Colonic mucosa (tissue), 4 donors: Measurements from ENCODE around the gene OR51F2. TPM values are rescaled to one million over a fixed set of nuclear protein-coding genes. Genes with fewer than 3 reads are reported as not detected.
"Not testable (repeated sequence)": the region's sequence is repeated elsewhere in the genome, so short reads cannot be mapped to it uniquely, and the experiment has no call there.

Experiments
- DNase-seq: peaks from one replicate; pipeline ENCODE4 v3.0.0-alpha.2; 2020
- H3K27ac ChIP-seq: fragments of 200-600 bp; one replicate; pipeline ENCODE4 v1.8.0; 2021
- H3K27me3 ChIP-seq: fragments of 200-600 bp; one replicate; pipeline ENCODE4 v1.8.0; 2021
- H3K36me3 ChIP-seq: fragments of 200-600 bp; one replicate; pipeline ENCODE4 v1.8.0; 2021
- H3K4me1 ChIP-seq: fragments of 200-600 bp; one replicate; pipeline ENCODE4 v1.8.0; 2021; ENCODE audit warnings: mild to moderate bottlenecking
- H3K4me3 ChIP-seq: fragments of 200-600 bp; one replicate; pipeline ENCODE4 v1.8.0; 2021
- H3K9ac ChIP-seq, 2 donors: one replicate each; pipeline ENCODE4 v1.7.0; 2013; ENCODE audit warnings: control low read depth in 2 of 2, low read depth in 2 of 2, low read length in 2 of 2
- H3K9me3 ChIP-seq: fragments of 200-600 bp; one replicate; pipeline ENCODE4 v1.8.0; 2021
- intact Hi-C: fragments of 100-400 bp; cut with DNase I; formaldehyde crosslinking; loops from one replicate; pipeline ENCODE4 v1.14.1; 2022
- total RNA-seq, 2 donors: library from RNA; stranded (reverse); fragmentation: NEBNext Ultra II Directional in 1 of 2; extraction: Animal tissue kit (Norgen Biotek cat#: 25700) in 1 of 2; gene quantifications; one replicate each; pipeline ENCODE4 v1.2.1, GENCODE V29; 2021
- TF ChIP-seq, protein P1 (sequence below): fragments of 200-600 bp; IDR thresholded peaks from one replicate; pipeline ENCODE4 v1.8.0; 2022; ENCODE audit warnings: antibody characterized with exemption, mild to moderate bottlenecking
- donor health status: healthy.
- donor health status: DM: no; HTN: no; CAD: no.
- donor health status: DM: no; HTN: no; CAD: no.

OR51F2 gene, protein sequence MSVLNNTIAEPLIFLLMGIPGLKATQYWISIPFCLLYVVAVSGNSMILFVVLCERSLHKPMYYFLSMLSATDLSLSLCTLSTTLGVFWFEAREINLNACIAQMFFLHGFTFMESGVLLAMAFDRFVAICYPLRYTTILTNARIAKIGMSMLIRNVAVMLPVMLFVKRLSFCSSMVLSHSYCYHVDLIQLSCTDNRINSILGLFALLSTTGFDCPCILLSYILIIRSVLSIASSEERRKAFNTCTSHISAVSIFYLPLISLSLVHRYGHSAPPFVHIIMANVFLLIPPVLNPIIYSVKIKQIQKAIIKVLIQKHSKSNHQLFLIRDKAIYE
- total RNA-seq: not detected

DNA sequence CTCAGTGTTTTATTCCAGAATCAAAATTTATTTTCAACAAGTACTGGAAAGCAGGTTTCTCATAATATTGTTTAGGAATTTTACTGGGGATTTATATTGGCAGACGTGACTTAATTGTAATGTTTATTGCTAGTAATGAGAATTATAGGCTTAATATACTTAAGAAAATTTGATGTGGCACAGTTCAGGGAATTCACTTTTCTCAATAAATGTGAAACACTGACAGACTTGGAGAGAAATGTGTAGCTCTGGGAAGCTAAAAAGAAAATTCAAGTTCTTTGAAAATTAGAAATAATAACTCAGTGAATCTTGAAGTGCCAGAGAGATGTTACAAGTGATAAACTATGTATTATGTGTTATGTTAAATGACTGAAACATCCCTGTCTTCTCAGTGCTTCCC is at the start of gene OR51F2:
Gene OR51F2 (plus strand): TSS at position 301 of the 400 bp plus-strand sequence. CDS start 101 bp downstream, outside the sequence.
- Histone ChIP-seq H3K9ac (no peak within 1 kb of the TSS), H3K36me3 (no peaks in the 10 kb centered on the region), H3K4me1 (no peaks in the 10 kb centered on the region), H3K4me3 (no peak within 1 kb of the TSS), H3K27me3 (no peaks in the 10 kb centered on the region), H3K9me3 (no peaks in the 10 kb centered on the region), H3K27ac (no peak within 1 kb of the TSS)
- DNase-seq: no peak
- TF ChIP-seq, protein P1, sequence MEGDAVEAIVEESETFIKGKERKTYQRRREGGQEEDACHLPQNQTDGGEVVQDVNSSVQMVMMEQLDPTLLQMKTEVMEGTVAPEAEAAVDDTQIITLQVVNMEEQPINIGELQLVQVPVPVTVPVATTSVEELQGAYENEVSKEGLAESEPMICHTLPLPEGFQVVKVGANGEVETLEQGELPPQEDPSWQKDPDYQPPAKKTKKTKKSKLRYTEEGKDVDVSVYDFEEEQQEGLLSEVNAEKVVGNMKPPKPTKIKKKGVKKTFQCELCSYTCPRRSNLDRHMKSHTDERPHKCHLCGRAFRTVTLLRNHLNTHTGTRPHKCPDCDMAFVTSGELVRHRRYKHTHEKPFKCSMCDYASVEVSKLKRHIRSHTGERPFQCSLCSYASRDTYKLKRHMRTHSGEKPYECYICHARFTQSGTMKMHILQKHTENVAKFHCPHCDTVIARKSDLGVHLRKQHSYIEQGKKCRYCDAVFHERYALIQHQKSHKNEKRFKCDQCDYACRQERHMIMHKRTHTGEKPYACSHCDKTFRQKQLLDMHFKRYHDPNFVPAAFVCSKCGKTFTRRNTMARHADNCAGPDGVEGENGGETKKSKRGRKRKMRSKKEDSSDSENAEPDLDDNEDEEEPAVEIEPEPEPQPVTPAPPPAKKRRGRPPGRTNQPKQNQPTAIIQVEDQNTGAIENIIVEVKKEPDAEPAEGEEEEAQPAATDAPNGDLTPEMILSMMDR: no peak
- intact Hi-C loops: no loop called here

DNA sequence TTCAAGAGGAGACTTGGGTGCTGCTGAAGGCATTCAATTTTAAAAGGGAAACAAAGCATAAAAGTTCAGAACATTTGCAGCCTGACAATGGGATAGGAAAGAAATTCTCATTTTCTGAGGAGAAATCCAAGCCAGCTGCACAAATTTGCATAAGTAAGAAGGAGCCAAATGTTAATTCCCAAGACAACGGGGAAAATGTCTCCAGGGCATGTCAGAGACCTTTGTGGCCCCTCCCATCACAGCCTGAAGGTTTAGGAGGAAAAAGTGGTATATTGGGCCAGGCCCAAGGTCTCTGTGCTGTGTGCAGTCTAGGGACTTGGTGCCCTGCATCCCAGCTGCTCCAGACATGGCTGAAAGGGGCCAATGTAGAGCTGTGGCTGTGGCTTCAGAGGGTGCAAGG is 38.7 kb upstream of the OR51F2 start:
- no peaks in the 10 kb centered on the region for H3K36me3 ChIP-seq
- no peaks in the 10 kb centered on the region for H3K27me3 ChIP-seq
- intact Hi-C loops: no loop called here
- H3K9me3 ChIP-seq: no peaks in the 10 kb centered on the region
- no peak overlapping the region for H3K27ac ChIP-seq
- TF ChIP-seq, protein P1: no peak
- no peak overlapping the region for H3K9ac ChIP-seq
- H3K4me1 ChIP-seq: no peaks in the 10 kb centered on the region
- DNase-seq: no peak
- no peak overlapping the region for H3K4me3 ChIP-seq

DNA sequence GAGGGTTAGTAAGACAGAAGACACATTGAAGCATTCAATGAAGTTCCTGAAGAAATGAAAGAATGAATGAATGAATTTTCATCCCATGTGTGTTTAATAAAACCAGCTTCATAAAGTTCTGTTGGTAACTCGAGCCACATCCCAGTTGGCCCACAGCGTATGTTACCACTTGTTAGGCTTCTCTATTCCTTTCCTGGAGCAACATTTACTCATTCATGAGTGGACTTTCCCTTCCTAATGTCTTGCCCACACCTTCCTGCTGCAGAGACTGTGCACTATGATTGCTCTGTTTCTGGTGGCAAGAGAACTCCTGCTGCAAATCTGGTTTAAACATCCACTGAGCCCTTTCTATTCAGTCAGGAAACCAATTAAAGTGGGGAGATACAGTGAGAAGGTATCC is 23.9 kb upstream of the OR51F2 start:
- Histone ChIP-seq H3K9me3 (no peaks in the 10 kb centered on the region), H3K27ac (no peak overlapping the region), H3K36me3 (no peaks in the 10 kb centered on the region), H3K27me3 (no peaks in the 10 kb centered on the region), H3K9ac (no peak overlapping the region), H3K4me1 (no peaks in the 10 kb centered on the region), H3K4me3 (no peak overlapping the region)
- TF ChIP-seq, protein P1: no peak
- DNase-seq: no peak
- intact Hi-C loops: no loop called here

DNA sequence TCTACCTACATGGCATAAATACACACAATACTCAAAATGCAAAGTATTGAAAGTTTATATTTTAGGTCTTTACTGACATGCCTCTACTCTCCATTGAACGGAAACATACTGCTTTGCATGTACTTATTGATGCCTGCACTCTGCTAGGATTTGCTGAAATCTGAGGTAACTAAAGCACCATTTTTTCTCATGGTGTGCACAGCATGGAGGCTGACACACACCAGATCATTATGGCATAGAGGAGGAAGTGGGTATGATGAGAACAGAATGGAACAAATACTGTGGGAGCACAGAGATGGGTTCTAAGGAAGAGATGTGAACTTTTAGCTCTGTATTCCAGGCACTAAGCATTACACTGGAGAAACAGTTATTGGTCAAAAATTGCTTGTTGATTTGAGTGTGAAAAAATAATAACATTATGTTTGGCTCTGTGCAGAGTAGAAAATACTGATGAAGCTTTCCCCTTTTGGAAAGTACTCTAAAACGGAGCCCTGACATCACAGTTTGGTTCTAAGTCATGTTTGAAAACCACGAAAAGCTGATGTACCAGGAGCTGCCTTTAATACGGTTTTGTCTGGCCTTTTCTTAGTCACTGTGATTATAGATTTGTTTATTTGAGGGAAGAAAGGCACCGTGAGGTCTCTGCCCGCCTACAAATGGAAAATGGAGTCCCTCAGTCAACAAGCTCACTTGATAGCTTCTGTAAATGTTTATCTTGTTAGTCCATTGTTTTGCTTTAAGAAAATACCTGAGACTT is 22.5 kb upstream of the OR51F2 start:
- TF ChIP-seq, protein P1: no peak
- Histone ChIP-seq H3K27me3 (no peaks in the 10 kb centered on the region), H3K4me1 (no peaks in the 10 kb centered on the region), H3K9me3 (no peaks in the 10 kb centered on the region), H3K4me3 (no peak overlapping the region), H3K27ac (no peak overlapping the region), H3K9ac (no peak overlapping the region), H3K36me3 (no peaks in the 10 kb centered on the region)
- no peak for DNase-seq
- intact Hi-C loops: no loop called here

DNA sequence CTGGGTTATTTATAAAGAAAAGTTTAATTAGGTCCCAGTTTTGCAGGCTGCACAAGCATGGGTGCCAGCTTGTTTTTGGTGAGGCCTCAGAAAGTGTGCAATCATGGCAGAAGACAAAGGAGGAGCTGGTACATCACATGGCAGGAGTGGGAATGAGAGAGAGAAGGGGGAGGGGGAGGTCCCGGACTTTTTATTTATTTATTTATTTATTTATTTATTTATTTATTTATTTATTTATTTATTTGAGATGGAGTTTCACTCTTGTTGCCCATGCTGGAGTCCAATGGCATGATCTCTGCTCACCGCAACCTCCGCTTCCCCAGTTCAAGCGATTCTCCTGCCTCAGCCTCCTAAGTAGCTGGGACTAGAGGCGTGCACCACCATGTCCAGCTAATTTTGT is 19.8 kb upstream of the OR51F2 start:
- H3K4me3 ChIP-seq, intact Hi-C loops, H3K4me1 ChIP-seq, DNase-seq, H3K36me3 ChIP-seq, H3K9ac ChIP-seq, H3K9me3 ChIP-seq, H3K27ac ChIP-seq, H3K27me3 ChIP-seq: not testable (repeated sequence)

DNA sequence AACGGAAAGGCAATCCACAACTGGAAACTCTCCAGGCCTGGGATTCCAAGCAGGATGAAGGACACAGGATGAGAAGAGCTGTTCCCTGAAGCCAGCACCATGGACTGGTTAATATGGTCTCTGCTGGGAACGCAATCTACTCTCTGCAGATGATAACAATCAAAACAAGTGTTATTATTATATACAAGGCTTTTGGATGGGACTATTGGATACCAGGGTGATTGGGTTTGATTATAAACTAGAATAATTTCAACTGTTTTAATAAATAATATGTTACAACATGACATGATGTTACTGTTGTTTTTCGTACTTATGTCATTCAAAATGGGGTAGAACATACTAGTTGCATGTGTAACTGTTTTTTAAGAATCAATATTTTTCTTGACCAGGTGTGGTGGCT is 16.8 kb upstream of the OR51F2 start, which contains the start of gene OR52R1:
Gene OR52R1 (minus strand): TSS at position 101 of the 400 bp plus-strand sequence. CDS start 0 bp downstream, at position 101.
- no peaks in the 10 kb centered on the region for H3K4me1 ChIP-seq
- no peak within 1 kb of the TSS for H3K27ac ChIP-seq
- no peaks in the 10 kb centered on the region for H3K27me3 ChIP-seq
- no peaks in the 10 kb centered on the region for H3K9me3 ChIP-seq
- no peaks in the 10 kb centered on the region for H3K36me3 ChIP-seq
- intact Hi-C loops: no loop called here
- no peak for DNase-seq
- TF ChIP-seq, protein P1: no peak
- H3K9ac ChIP-seq: no peak within 1 kb of the TSS
- H3K4me3 ChIP-seq: no peak within 1 kb of the TSS
